ENCODE results near the gene STK35. TPM values are rescaled to one million over a fixed set of nuclear protein-coding genes. Genes with fewer than 3 reads are reported as not detected.

The STK35 gene
- total RNA-seq, 1 donor: 20.3 TPM

DNA sequence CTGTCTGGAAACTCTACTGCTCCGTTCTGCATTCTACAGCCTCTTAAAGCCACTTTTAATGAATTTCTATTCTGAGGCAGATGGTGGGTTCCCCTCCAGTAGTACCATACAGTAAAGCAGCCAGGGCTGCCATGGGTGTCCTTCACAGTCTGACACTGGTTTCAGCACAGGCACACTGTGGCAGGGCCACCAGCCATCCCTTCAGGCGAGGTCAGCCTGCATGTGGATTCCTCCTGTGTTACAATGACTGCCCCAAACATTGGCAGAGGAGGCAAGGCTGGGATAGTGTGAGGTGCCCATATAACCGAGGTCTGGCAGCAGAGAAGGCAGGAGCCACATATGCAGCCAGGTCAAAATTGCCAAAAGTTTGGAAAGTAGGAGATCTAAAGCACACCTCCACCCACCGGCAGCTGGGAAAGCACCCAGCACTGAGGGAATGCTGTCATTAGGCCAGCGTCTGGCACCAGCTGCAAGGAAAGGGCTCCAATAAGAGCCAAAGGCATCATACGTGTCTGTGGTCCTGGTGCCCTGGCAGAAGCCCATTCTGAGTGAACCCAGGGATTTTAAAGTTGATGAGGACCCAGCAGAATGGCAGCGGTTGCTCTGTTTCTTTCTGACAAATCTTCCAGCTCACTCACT is 24.0 kb downstream of the STK35 start:
- no peak for DNase-seq (ENCODE audit: low read depth)

DNA sequence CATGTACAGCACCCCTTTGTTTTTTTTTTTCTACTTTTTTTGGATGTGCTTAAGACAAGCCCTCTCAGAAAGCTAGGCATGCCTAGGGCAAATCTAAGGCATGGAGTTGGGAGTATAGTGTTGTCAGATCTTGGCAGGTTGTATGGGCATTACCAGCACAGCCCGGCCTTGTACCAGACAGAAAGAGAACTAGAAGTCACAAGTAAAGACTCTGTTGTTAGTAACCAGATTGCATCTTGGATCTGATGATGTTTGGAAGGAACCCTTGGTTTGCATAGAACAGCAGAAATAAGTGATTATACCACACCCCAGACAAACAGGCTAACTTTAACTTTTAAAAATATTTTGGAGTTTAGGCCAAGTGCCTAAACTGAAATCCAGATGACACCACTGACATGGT is 25.6 kb downstream of the STK35 start:
- TF ChIP-seq, protein P1, sequence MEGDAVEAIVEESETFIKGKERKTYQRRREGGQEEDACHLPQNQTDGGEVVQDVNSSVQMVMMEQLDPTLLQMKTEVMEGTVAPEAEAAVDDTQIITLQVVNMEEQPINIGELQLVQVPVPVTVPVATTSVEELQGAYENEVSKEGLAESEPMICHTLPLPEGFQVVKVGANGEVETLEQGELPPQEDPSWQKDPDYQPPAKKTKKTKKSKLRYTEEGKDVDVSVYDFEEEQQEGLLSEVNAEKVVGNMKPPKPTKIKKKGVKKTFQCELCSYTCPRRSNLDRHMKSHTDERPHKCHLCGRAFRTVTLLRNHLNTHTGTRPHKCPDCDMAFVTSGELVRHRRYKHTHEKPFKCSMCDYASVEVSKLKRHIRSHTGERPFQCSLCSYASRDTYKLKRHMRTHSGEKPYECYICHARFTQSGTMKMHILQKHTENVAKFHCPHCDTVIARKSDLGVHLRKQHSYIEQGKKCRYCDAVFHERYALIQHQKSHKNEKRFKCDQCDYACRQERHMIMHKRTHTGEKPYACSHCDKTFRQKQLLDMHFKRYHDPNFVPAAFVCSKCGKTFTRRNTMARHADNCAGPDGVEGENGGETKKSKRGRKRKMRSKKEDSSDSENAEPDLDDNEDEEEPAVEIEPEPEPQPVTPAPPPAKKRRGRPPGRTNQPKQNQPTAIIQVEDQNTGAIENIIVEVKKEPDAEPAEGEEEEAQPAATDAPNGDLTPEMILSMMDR (IDR thresholded peaks at IDR 0.05; ENCODE audit: insufficient read depth, low read depth, low read length): no peak
- no peak overlapping the region for H3K4me3 ChIP-seq (ENCODE audit: low read depth, low read length)
- no peak for DNase-seq (ENCODE audit: low read depth)

More for the DNA sequence above, 24.0 kb downstream of the STK35 start:
- H3K4me3 ChIP-seq (ENCODE audit: low read depth, low read length): no peak overlapping the region
- TF ChIP-seq, protein P1 (IDR thresholded peaks at IDR 0.05; ENCODE audit: insufficient read depth, low read depth, low read length): no peak

DNA sequence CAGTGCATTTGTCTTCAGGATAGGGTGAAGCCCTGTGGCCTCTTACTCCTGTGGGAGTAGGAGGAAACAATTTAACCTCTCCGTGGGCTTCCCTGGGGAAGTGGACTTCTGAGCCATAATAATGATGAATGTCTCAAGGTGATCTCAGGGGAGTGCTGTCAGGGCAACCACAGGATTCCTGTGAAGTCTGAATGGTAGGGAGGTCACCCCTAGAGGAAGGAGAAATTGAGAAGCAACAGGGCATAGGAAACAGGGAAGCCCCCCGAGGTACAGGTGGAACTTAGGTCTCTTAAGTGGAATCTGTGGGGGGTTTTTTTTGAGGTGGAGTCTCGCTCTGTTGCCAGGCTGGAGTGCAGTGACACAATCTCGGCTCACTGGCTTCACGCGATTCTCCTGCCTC is 26.9 kb downstream of the STK35 start:
- no peak for DNase-seq (ENCODE audit: low read depth)
- H3K4me3 ChIP-seq (ENCODE audit: low read depth, low read length): no peak overlapping the region
- TF ChIP-seq, protein P1 (IDR thresholded peaks at IDR 0.05; ENCODE audit: insufficient read depth, low read depth, low read length): no peak

DNA sequence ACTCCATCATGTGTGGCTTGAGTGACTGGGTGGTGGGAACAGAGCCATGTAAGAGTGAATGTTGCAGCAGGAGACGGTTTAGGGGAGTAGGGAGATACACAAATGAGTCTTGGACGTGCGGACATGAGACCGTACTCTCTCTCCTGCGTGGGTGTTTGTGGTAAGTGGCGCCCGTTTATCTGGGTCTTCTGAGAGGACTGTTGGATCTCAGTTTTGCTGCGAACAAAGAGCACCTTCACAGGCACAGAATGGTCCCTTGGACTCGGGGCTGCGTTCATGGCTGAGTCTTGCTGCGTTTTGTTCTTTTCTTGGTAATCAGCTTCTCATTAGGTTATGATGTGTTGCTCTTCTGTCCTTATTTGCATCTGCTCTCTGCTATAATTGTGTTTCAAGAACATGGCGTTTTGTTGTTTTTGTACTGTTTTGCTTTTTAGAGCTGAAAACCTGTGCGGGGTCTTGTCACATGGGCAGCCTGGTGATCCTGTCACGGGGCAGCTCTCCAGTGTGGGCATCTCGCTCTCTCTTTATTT is 28.5 kb downstream of the STK35 start:
- DNase-seq (ENCODE audit: low read depth): no peak
- no peak overlapping the region for H3K4me3 ChIP-seq (ENCODE audit: low read depth, low read length)
- TF ChIP-seq, protein P1 (IDR thresholded peaks at IDR 0.05; ENCODE audit: insufficient read depth, low read depth, low read length): no peak

DNA sequence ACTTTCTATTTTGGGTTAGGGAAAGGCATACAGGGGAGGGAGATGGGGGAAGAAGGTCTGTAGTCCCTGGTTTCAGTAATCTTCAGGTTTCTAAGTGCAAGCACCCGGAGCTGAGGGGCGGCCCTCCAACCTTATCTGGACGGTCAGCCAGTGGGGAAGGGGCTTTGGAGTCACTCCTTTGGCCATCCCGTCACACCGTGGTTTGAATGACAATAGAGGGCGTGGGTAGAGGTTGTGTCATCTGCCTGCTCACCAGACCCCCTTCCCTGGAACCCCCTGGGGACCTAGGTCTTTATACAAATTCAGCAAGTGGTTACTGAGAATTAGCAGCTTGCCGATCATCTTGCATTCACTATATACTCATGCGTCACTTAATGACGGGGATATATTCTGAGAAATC is 29.1 kb downstream of the STK35 start:
- no peak overlapping the region for H3K4me3 ChIP-seq (ENCODE audit: low read depth, low read length)
- DNase-seq (ENCODE audit: low read depth): no peak
- TF ChIP-seq, protein P1 (IDR thresholded peaks at IDR 0.05; ENCODE audit: insufficient read depth, low read depth, low read length): no peak

DNA sequence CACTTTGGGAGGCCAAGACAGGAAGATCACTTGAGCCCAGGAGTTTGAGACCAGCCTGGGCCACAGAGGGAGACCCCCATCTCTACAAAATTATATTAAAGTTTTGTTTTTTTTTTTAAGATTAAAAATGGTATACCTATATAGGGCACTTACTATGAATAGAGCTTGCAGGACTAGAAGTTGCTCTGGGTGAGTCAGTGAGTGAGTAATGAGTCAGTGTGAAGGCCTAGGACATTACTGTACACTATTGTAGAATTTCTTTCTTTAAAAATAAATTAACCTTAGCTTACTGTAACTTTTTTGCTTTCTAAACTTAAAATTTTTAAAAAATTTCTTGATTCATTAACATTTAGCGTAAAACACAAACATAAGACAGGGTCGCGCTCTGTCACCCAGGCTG is 29.7 kb downstream of the STK35 start:
- no peak overlapping the region for H3K4me3 ChIP-seq (ENCODE audit: low read depth, low read length)
- TF ChIP-seq, protein P1 (IDR thresholded peaks at IDR 0.05; ENCODE audit: insufficient read depth, low read depth, low read length): no peak
- no peak for DNase-seq (ENCODE audit: low read depth)

DNA sequence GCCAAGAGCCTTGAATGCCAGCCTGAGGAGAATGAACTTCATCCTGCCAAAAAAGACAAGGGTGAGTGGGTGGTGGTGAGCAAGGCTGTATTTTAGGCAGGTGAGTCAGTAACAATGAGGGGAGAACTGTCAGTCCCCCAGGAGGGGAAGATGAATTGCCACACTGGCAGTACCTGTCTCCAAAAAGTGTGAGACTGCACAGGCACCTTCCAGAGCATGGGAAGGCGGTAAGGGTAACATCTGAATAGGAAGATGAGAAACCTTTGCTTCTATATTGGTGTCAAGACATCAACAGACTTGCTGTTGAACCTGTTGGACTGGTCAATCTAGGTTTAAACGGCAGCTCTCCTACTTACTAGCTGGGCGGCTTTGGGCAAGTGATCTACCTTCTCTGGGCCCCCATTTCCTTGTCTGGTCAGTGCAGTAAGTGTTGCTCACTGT is 30.9 kb downstream of the STK35 start:
- no peak for DNase-seq (ENCODE audit: low read depth)
- no peak overlapping the region for H3K4me3 ChIP-seq (ENCODE audit: low read depth, low read length)
- TF ChIP-seq, protein P1 (IDR thresholded peaks at IDR 0.05; ENCODE audit: insufficient read depth, low read depth, low read length): no peak

Measured in fibroblast of villous mesenchyme (primary cell).